Thymus (tissue), 11 donors: Measurements from ENCODE around the gene MRC1. TPM values are rescaled to one million over a fixed set of nuclear protein-coding genes. Genes with fewer than 3 reads are reported as not detected.

Experiments used
- DNase-seq, 9 donors: peaks; one replicate each; pipeline ENCODE4 v3.0.0-alpha.2; 2013; ENCODE audit warnings: low spot score in 9 of 9, low read depth in 6 of 9, missing footprints in 1 of 9
- H3K27ac ChIP-seq, 2 donors: one replicate each; pipeline ENCODE4 v1.5.1; 2013; ENCODE audit warnings: control low read depth in 1 of 2, low read depth in 1 of 2, low read length in 1 of 2, mild to moderate bottlenecking in 1 of 2, moderate library complexity in 1 of 2
- H3K27me3 ChIP-seq, 2 donors: one replicate each; pipeline ENCODE4 v1.5.1; 2013; ENCODE audit warnings: low read length in 1 of 2; ENCODE audit not compliant: control insufficient read depth in 2 of 2, insufficient read depth in 1 of 2
- H3K36me3 ChIP-seq, 2 donors: one replicate each; pipeline ENCODE4 v1.5.1; 2013; ENCODE audit warnings: low read length in 1 of 2, mild to moderate bottlenecking in 1 of 2, moderate library complexity in 1 of 2; ENCODE audit not compliant: control insufficient read depth in 2 of 2, insufficient read depth in 2 of 2
- H3K4me1 ChIP-seq, 2 donors: one replicate each; pipeline ENCODE4 v1.5.1; 2013; ENCODE audit warnings: low read length in 2 of 2; ENCODE audit not compliant: control insufficient read depth in 2 of 2, insufficient read depth in 2 of 2
- H3K4me3 ChIP-seq, 2 donors: one replicate each; pipeline ENCODE4 v1.5.1; 2013; ENCODE audit warnings: low read length in 2 of 2, control low read depth in 1 of 2, mild to moderate bottlenecking in 1 of 2
- H3K9me3 ChIP-seq, 2 donors: one replicate each; pipeline ENCODE4 v1.5.1; 2013; ENCODE audit warnings: low read length in 1 of 2, mild to moderate bottlenecking in 1 of 2; ENCODE audit not compliant: control insufficient read depth in 2 of 2, insufficient read depth in 1 of 2
- WGBS: extraction: QIAGEN DNeasy Blood & Tissue Kit; methylation state at CpG from one replicate; pipeline ENCODE4 v1.1.7; 2013; 5-methylcytosine and 5-hydroxymethylcytosine counted together
- polyA plus RNA-seq: library from polyadenylated mRNA; stranded (reverse); fragments of 200-250 nt; gene quantifications from one replicate; pipeline ENCODE4 v1.2.3, GENCODE V29; 2013
- total RNA-seq: library from RNA; stranded (reverse); fragments of 120-200 nt; gene quantifications from one replicate; pipeline ENCODE4 v1.2.4, GENCODE V29; 2013
- donor health status: healthy.

MRC1 gene
- total and polyA plus RNA-seq, 2 donors, result 6.8 to 10.2 TPM

- Histone ChIP-seq H3K9me3 (no peaks in the 10 kb centered on the region), H3K4me3 (no peak overlapping the region), H3K4me1 (no peaks in the 10 kb centered on the region), H3K27me3 (no peaks in the 10 kb centered on the region), H3K36me3 (no peaks in the 10 kb centered on the region), H3K27ac (no peak overlapping the region)
- whole genome bisulfite sequencing, result 93% methylated on average over 6 of the region's 6 CpGs
- DNase-seq, result no peak
Measured at GRCh38 chr10:17831896-17832295, 22.7 kb downstream of the MRC1 start.

GRCh38 chr10:17833656-17834055 lies 24.5 kb downstream of the MRC1 start:
- H3K27ac ChIP-seq, result no peak overlapping the region
- H3K4me1 ChIP-seq, result peaks cover 0 to 2% of the 10 kb centered on the region in 2 donors
- 95% methylated on average over 6 of the region's 6 CpGs for WGBS
- no peaks in the 10 kb centered on the region for H3K36me3 ChIP-seq
- no peaks in the 10 kb centered on the region for H3K9me3 ChIP-seq
- no peaks in the 10 kb centered on the region for H3K27me3 ChIP-seq
- DNase-seq, result no peak
- no peak overlapping the region for H3K4me3 ChIP-seq

- peaks cover 0 to 2% of the 10 kb centered on the region in 2 donors for H3K4me1 ChIP-seq
- no peaks in the 10 kb centered on the region for H3K27me3 ChIP-seq
- H3K36me3 ChIP-seq, result no peaks in the 10 kb centered on the region
- no peaks in the 10 kb centered on the region for H3K9me3 ChIP-seq
- no peak overlapping the region for H3K27ac ChIP-seq
- no peak overlapping the region for H3K4me3 ChIP-seq
- no peak for DNase-seq
- WGBS, result 94% methylated on average over 1 of the region's 1 CpG
Measured at GRCh38 chr10:17835688-17836087, 26.5 kb downstream of the MRC1 start.

GRCh38 chr10:17836942-17837341 lies 27.8 kb downstream of the MRC1 start:
- Histone ChIP-seq H3K4me1 (peaks cover 0 to 2% of the 10 kb centered on the region in 2 donors), H3K27me3 (no peaks in the 10 kb centered on the region), H3K9me3 (no peaks in the 10 kb centered on the region), H3K36me3 (no peaks in the 10 kb centered on the region), H3K27ac (no peak overlapping the region), H3K4me3 (no peak overlapping the region)
- no peak for DNase-seq
- 35% methylated on average over 8 of the region's 8 CpGs for WGBS

- DNase-seq, result no peak
- no peak overlapping the region for H3K27ac ChIP-seq
- no peaks in the 10 kb centered on the region for H3K27me3 ChIP-seq
- no peak overlapping the region for H3K4me3 ChIP-seq
- H3K9me3 ChIP-seq, result no peaks in the 10 kb centered on the region
- 40% methylated on average over 9 of the region's 9 CpGs for WGBS
- H3K4me1 ChIP-seq, result peaks cover 0 to 2% of the 10 kb centered on the region in 2 donors
- H3K36me3 ChIP-seq, result no peaks in the 10 kb centered on the region
Measured at GRCh38 chr10:17838080-17838648, 29.0 kb downstream of the MRC1 start.

- no peak for DNase-seq
- 100% methylated on average over 1 of the region's 1 CpG for WGBS
- Histone ChIP-seq H3K27ac (no peak overlapping the region), H3K27me3 (no peaks in the 10 kb centered on the region), H3K36me3 (no peaks in the 10 kb centered on the region), H3K9me3 (no peaks in the 10 kb centered on the region), H3K4me1 (peaks cover 0 to 2% of the 10 kb centered on the region in 2 donors), H3K4me3 (no peak overlapping the region)
Measured at GRCh38 chr10:17841050-17841449, 31.9 kb downstream of the MRC1 start.

GRCh38 chr10:17842641-17843040 lies 33.5 kb downstream of the MRC1 start:
- no peaks in the 10 kb centered on the region for H3K9me3 ChIP-seq
- no peak overlapping the region for H3K27ac ChIP-seq
- 95% methylated on average over 5 of the region's 5 CpGs for WGBS

GRCh38 chr10:17847585-17848296 lies 38.6 kb downstream of the MRC1 start:
- 91% methylated on average over 5 of the region's 5 CpGs for WGBS
- peaks cover 2 to 14% of the 10 kb centered on the region in 2 donors for H3K4me1 ChIP-seq
- DNase-seq, result peak in 3 of 9 donors; percentile 23 to 55 (median 30)
- no peak overlapping the region for H3K27ac ChIP-seq
- no peak overlapping the region for H3K4me3 ChIP-seq
- no peaks in the 10 kb centered on the region for H3K36me3 ChIP-seq
- no peaks in the 10 kb centered on the region for H3K27me3 ChIP-seq
- H3K9me3 ChIP-seq, result no peaks in the 10 kb centered on the region

More at GRCh38 chr10:17842641-17843040, 33.5 kb downstream of the MRC1 start:
- H3K4me3 ChIP-seq, result no peak overlapping the region
- no peaks in the 10 kb centered on the region for H3K36me3 ChIP-seq
- no peaks in the 10 kb centered on the region for H3K27me3 ChIP-seq
- peaks cover 0 to 4% of the 10 kb centered on the region in 2 donors for H3K4me1 ChIP-seq
- DNase-seq, result no peak

GRCh38 chr10:17848646-17849045 lies 39.5 kb downstream of the MRC1 start:
- peak in 1 of 9 donors; percentile 48 for DNase-seq
- H3K4me1 ChIP-seq, result peaks cover 2 to 14% of the 10 kb centered on the region in 2 donors
- H3K36me3 ChIP-seq, result no peaks in the 10 kb centered on the region
- 59% methylated on average over 5 of the region's 5 CpGs for WGBS
- no peak overlapping the region for H3K4me3 ChIP-seq
- peak overlapping the region in 1 of 2 donors; percentile 19 for H3K27ac ChIP-seq
- H3K9me3 ChIP-seq, result no peaks in the 10 kb centered on the region
- H3K27me3 ChIP-seq, result no peaks in the 10 kb centered on the region
